GM19035 (cell line): ENCODE results near the gene EYS.
"Not testable (repeated sequence)": the region's sequence is repeated elsewhere in the genome, so short reads cannot be mapped to it uniquely, and the experiment has no call there.

Source experiments
- ATAC-seq: cut with Tn5 transposase; IDR thresholded peaks from one replicate; pipeline ENCODE4 v1.9.1; 2021; ENCODE audit not compliant: unreplicated experiment

Gene EYS

GRCh38 chr6:63783096-63783495 is 1923.9 kb downstream of the EYS start:
- no peak for ATAC-seq

GRCh38 chr6:63774961-63775360 is 1932.1 kb downstream of the EYS start:
- no peak for ATAC-seq

- no peak for ATAC-seq
Observed at GRCh38 chr6:63773200-63773599, 1933.8 kb downstream of the EYS start.

GRCh38 chr6:63765828-63766227 is 1941.2 kb downstream of the EYS start:
- no peak for ATAC-seq

- ATAC-seq = no peak
Observed at GRCh38 chr6:63764318-63764916, 1942.6 kb downstream of the EYS start.

- ATAC-seq = no peak
Observed at GRCh38 chr6:63760199-63760598, 1946.8 kb downstream of the EYS start.

GRCh38 chr6:63759605-63760105 is 1947.4 kb downstream of the EYS start:
- ATAC-seq = no peak

- no peak for ATAC-seq
Observed at GRCh38 chr6:63757826-63758225, 1949.2 kb downstream of the EYS start.

- not testable (repeated sequence) for ATAC-seq
Observed at GRCh38 chr6:63757275-63757674, 1949.8 kb downstream of the EYS start.

- no peak for ATAC-seq
Observed at GRCh38 chr6:63750400-63750799, 1956.6 kb downstream of the EYS start.

GRCh38 chr6:63745784-63746183 is 1961.2 kb downstream of the EYS start:
- no peak for ATAC-seq

- ATAC-seq = no peak
Observed at GRCh38 chr6:63744810-63745209, 1962.2 kb downstream of the EYS start.

- ATAC-seq = no peak
Observed at GRCh38 chr6:63743691-63744090, 1963.3 kb downstream of the EYS start.

- no peak for ATAC-seq
Observed at GRCh38 chr6:63742060-63742459, 1965.0 kb downstream of the EYS start.

GRCh38 chr6:63740709-63741108 is 1966.3 kb downstream of the EYS start:
- ATAC-seq = no peak

- ATAC-seq = no peak
Observed at GRCh38 chr6:63739094-63739687, 1967.8 kb downstream of the EYS start.

GRCh38 chr6:63738190-63738589 is 1968.8 kb downstream of the EYS start:
- not testable (repeated sequence) for ATAC-seq

GRCh38 chr6:63734923-63735322 is 1972.1 kb downstream of the EYS start:
- ATAC-seq = no peak

GRCh38 chr6:63732336-63732735 is 1974.7 kb downstream of the EYS start:
- no peak for ATAC-seq

- ATAC-seq = no peak
Observed at GRCh38 chr6:63731930-63732329, 1975.1 kb downstream of the EYS start.

- no peak for ATAC-seq
Observed at GRCh38 chr6:63730311-63730710, 1976.7 kb downstream of the EYS start.

- ATAC-seq = no peak
Observed at GRCh38 chr6:63724721-63725120, 1982.3 kb downstream of the EYS start.

- no peak for ATAC-seq
Observed at GRCh38 chr6:63721181-63721580, 1985.8 kb downstream of the EYS start.
